K562 (cell line): ENCODE results near the gene PRPF8. TPM values are rescaled to one million over a fixed set of nuclear protein-coding genes. Genes with fewer than 3 reads are reported as not detected.

Experiments used
- ATF7 ChIP-seq: fragments of 450-650 bp; IDR thresholded peaks from 2 replicates; pipeline ENCODE4 v1.7.1; 2014; ENCODE audit warnings: mild to moderate bottlenecking, moderate library complexity
- CC2D1A ChIP-seq: fragments of 450-650 bp; IDR thresholded peaks from 2 replicates; pipeline ENCODE4 v1.6.1; 2017; ENCODE audit warnings: mild to moderate bottlenecking
- HMBOX1 ChIP-seq: sonication (generic); IDR thresholded peaks from 2 replicates; pipeline ENCODE4 v1.6.1; 2016
- JUND ChIP-seq, 2 experiments: IDR thresholded peaks; 2 replicates in 1 of 2; 3 replicates in 1 of 2; pipeline ENCODE4 v1.6.1; 2011; ENCODE audit warnings: borderline replicate concordance in 2 of 2, low read depth in 2 of 2, low read length in 2 of 2, improper control_type of control experiment in 1 of 2, missing biosample characterization in 1 of 2, missing genetic modification characterization in 1 of 2, missing genetic modification reagents in 1 of 2
- MTA3 ChIP-seq: fragments of 450-650 bp; formaldehyde crosslinking; IDR thresholded peaks from 2 replicates; pipeline ENCODE4 v1.6.1; 2017; ENCODE audit warnings: mild to moderate bottlenecking, borderline replicate concordance
- PCBP1 ChIP-seq: fragments of 200-400 bp; formaldehyde crosslinking; IDR thresholded peaks from 2 replicates; pipeline ENCODE4 v1.6.1; 2018; ENCODE audit warnings: mild to moderate bottlenecking, low read depth, low read length; ENCODE audit not compliant: poor library complexity, severe bottlenecking
- RBM14 ChIP-seq: fragments of 200-400 bp; formaldehyde crosslinking; IDR thresholded peaks from 2 replicates; pipeline ENCODE4 v1.6.1; 2018; ENCODE audit warnings: low read depth, mild to moderate bottlenecking, low read length, moderate library complexity, borderline replicate concordance; ENCODE audit not compliant: insufficient read depth
- TFAP4 ChIP-seq: sonication (generic); formaldehyde crosslinking; IDR thresholded peaks from 2 replicates; pipeline ENCODE4 v1.8.0; 2022; ENCODE audit warnings: missing genetic modification reagents, mild to moderate bottlenecking, moderate library complexity, borderline replicate concordance
- TRIM24 ChIP-seq, 2 experiments: fragments of 450-650 bp; IDR thresholded peaks; 2 replicates each; pipeline ENCODE4 v1.6.1; 2016
- ZEB2 ChIP-seq: fragments of 450-650 bp; IDR thresholded peaks from 2 replicates; pipeline ENCODE4 v1.6.1; 2016
- ZKSCAN8 ChIP-seq: fragments of 200-800 bp; sonication (Bioruptor generic); IDR thresholded peaks from 2 replicates; pipeline ENCODE4 v1.6.1; 2016; ENCODE audit warnings: missing genetic modification characterization, missing compliant biosample characterization
- polyA plus RNA-seq, 8 experiments: library from polyadenylated mRNA; depleted of rRNA in 4 of 8; stranded (reverse) in 5 of 8; unstranded in 3 of 8; fragments of >200 nt; fragmentation: Nextera tagmentation in 2 of 8; fragmentation: Illumina TruSeq in 1 of 8; extraction: Ambion mirVana in 2 of 8; extraction: Trizol in 1 of 8; gene quantifications; 2 replicates each; pipeline versions ENCODE4 v1.2.1 to v1.2.3, GENCODE V29; 2011 to 2014; ENCODE audit warnings: inconsistent platforms in 1 of 8, missing spikeins in 1 of 8
- total RNA-seq, 7 experiments: library from RNA; depleted of rRNA in 6 of 7; stranded (reverse); fragments of >200 nt in 6 of 7; fragmentation: Illumina TruSeq in 2 of 7; extraction: Trizol in 2 of 7; gene quantifications; 2 replicates each; pipeline versions ENCODE4 v1.2.1 to v1.2.3, GENCODE V29; 2011 to 2021; ENCODE audit warnings: low replicate concordance in 1 of 7
- TF ChIP-seq, protein P1 (sequence below): fragments of 250-450 bp; sonication (Bioruptor Pico); IDR thresholded peaks from 2 replicates; pipeline ENCODE4 v1.5.0; 2021
- TF ChIP-seq, protein P2 (sequence below): fragments of 250-450 bp; sonication (Bioruptor Pico); IDR thresholded peaks from 2 replicates; pipeline ENCODE4 v1.9.0; 2021; ENCODE audit warnings: mild to moderate bottlenecking, inconsistent platforms

PRPF8 gene
- total and polyA plus RNA-seq, 9 of the 15 experiments (the other 6 are each of a cell fraction or from before 2014, with no cell fraction given) = 64.3 to 294 (median 85.9) TPM

- TF ChIP-seq, protein P1, sequence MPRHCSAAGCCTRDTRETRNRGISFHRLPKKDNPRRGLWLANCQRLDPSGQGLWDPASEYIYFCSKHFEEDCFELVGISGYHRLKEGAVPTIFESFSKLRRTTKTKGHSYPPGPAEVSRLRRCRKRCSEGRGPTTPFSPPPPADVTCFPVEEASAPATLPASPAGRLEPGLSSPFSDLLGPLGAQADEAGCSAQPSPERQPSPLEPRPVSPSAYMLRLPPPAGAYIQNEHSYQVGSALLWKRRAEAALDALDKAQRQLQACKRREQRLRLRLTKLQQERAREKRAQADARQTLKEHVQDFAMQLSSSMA (CRISPR knock-in tag) = no peak
- TF ChIP-seq, protein P2, sequence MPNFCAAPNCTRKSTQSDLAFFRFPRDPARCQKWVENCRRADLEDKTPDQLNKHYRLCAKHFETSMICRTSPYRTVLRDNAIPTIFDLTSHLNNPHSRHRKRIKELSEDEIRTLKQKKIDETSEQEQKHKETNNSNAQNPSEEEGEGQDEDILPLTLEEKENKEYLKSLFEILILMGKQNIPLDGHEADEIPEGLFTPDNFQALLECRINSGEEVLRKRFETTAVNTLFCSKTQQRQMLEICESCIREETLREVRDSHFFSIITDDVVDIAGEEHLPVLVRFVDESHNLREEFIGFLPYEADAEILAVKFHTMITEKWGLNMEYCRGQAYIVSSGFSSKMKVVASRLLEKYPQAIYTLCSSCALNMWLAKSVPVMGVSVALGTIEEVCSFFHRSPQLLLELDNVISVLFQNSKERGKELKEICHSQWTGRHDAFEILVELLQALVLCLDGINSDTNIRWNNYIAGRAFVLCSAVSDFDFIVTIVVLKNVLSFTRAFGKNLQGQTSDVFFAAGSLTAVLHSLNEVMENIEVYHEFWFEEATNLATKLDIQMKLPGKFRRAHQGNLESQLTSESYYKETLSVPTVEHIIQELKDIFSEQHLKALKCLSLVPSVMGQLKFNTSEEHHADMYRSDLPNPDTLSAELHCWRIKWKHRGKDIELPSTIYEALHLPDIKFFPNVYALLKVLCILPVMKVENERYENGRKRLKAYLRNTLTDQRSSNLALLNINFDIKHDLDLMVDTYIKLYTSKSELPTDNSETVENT (CRISPR knock-in tag) = no peak
- TF ChIP-seq ZKSCAN8 (CRISPR knock-in tag) (no peak), CC2D1A (no peak), HMBOX1 (0 out of 2 replicates have a peak, but pooled peaks have one; percentile 40), TRIM24 (IDR thresholded peaks at IDR 0.05) (peak; percentile 21 to 54; a peak in 2 of 4 replicates), ZEB2 (peak; percentile 64; the same call in 1 of the 2 replicates), ATF7 (no peak), TFAP4 (CRISPR knock-in tag) (peak; percentile 91), PCBP1 (no peak), RBM14 (no peak), JUND (IDR thresholded peaks at IDR 0.05; ENCODE audit: borderline replicate concordance, low read depth, low read length) (0 out of 2 replicates have a peak, but pooled peaks have one; percentile 8), JUND (tag; IDR thresholded peaks at IDR 0.05; ENCODE audit: borderline replicate concordance, low read depth, low read length) (peak; percentile 25; the same call in 1 of the 3 replicates), MTA3 (0 out of 2 replicates have a peak, but pooled peaks have one; percentile 24)
- TF ChIP-seq, all 486 proteins: peak for 46
These were observed 20.3 kb upstream of the PRPF8 start (continued) for GRCh38 chr17:1705004-1705403.
